Heart right ventricle (tissue), 16 donors: Measurements from ENCODE around the gene CDK5RAP2. TPM values are rescaled to one million over a fixed set of nuclear protein-coding genes. Genes with fewer than 3 reads are reported as not detected.
"Not testable (repeated sequence)": the region's sequence is repeated elsewhere in the genome, so short reads cannot be mapped to it uniquely, and the experiment has no call there.

Experiments used
- ATAC-seq, 8 donors: fragments of 200-7000 bp; cut with Tn5 transposase; one replicate each; pipeline ENCODE4 v1.9.1; 2020; ENCODE audit warnings: mild to moderate bottlenecking in 8 of 8, moderate library complexity in 8 of 8, moderate number of reproducible peaks in 1 of 8
- DNase-seq, 2 donors: peaks; one replicate each; pipeline ENCODE4 v3.0.0-alpha.2; 2020
- H3K27ac ChIP-seq, 10 donors: fragments of 200-600 bp; sonication (generic) in 2 of 10; one replicate each; pipeline versions ENCODE4 v1.5.0 to v1.8.0; 2020 to 2022; ENCODE audit warnings: mild to moderate bottlenecking in 3 of 10
- H3K27me3 ChIP-seq, 7 donors: fragments of 200-600 bp; one replicate each; pipeline ENCODE4 v1.8.0; 2021 to 2022; ENCODE audit warnings: mild to moderate bottlenecking in 2 of 7
- H3K36me3 ChIP-seq, 9 donors: fragments of 200-600 bp; sonication (generic) in 1 of 9; one replicate each; pipeline versions ENCODE4 v1.5.0 to v1.8.0; 2020 to 2022; ENCODE audit warnings: mild to moderate bottlenecking in 2 of 9
- H3K4me1 ChIP-seq, 9 donors: fragments of 200-600 bp; sonication (generic) in 1 of 9; one replicate each; pipeline versions ENCODE4 v1.5.0 to v1.8.0; 2020 to 2022; ENCODE audit warnings: mild to moderate bottlenecking in 4 of 9
- H3K4me3 ChIP-seq, 10 donors: fragments of 200-600 bp; sonication (generic) in 2 of 10; one replicate each; pipeline versions ENCODE4 v1.5.0 to v1.8.0; 2020 to 2022; ENCODE audit warnings: mild to moderate bottlenecking in 7 of 10, moderate library complexity in 2 of 10
- H3K9me3 ChIP-seq, 11 donors: fragments of 200-600 bp in 10 of 11; sonication (generic) in 2 of 11; one replicate each; pipeline versions ENCODE4 v1.5.0 to v1.8.0; 2013 to 2022; ENCODE audit warnings: mild to moderate bottlenecking in 2 of 11, control low read depth in 1 of 11, moderate library complexity in 1 of 11
- WGBS, 2 donors: extraction: QIAGEN DNeasy Blood & Tissue Kit; methylation state at CpG; one replicate each; pipeline ENCODE4 v1.1.7; 2013; ENCODE audit warnings: inconsistent platforms in 1 of 2; 5-methylcytosine and 5-hydroxymethylcytosine counted together
- intact Hi-C, 10 donors: fragments of 100-400 bp; cut with DNase I; formaldehyde crosslinking; loops; one replicate each; pipeline versions ENCODE4 v1.11.1 to v1.14.2; 2022
- long read RNA-seq, 3 donors: library from polyadenylated mRNA; unstranded; transcript quantifications; one replicate each; pipeline ENCODE4 v2.0.0, GENCODE V29; 2020 to 2021
- polyA plus RNA-seq, 2 donors: library from polyadenylated mRNA; stranded (reverse); fragments of 200-250 nt; gene quantifications; one replicate each; pipeline ENCODE4 v1.2.3, GENCODE V29; 2013
- total RNA-seq, 10 donors: library from RNA; stranded (reverse); fragmentation: NEBNext Ultra II Directional in 3 of 10; extraction: Animal tissue kit (Norgen Biotek cat#: 25700) in 3 of 10; gene quantifications; one replicate each; pipeline versions ENCODE4 v1.2.1 to v1.2.4, GENCODE V29; 2021 to 2023
- TF ChIP-seq, protein P1 (sequence below), 9 donors: fragments of 200-600 bp; sonication (generic) in 2 of 9; IDR thresholded peaks; one replicate each; pipeline versions ENCODE4 v1.5.0 to v1.8.0; 2021 to 2022; ENCODE audit warnings: antibody characterized with exemption in 9 of 9, mild to moderate bottlenecking in 5 of 9, moderate library complexity in 1 of 9
- donor health status: Arrhythmogenic right ventricular cardiomyopathy.
- donor health status: ischemic (EF 13 %, LVEDD 7.1; RV severe dilation, severe dysfunction).
- donor health status: healthy with polysubstance abuse.
- donor health status: DM: no; HTN: yes; CAD: no.
- donor health status: DM: no; HTN: no; CAD: no.
- donor health status: ischemic (EF 25% LVEDD 6.9; RV normal size, moderate dysfunction).
- donor health status: ischemic (EF 25% LVEDD 5.7; RV mildly dilated, moderate dysfunction).
- donor health status: healthy.
- donor health status: DM: yes; HTN: yes; CAD: no.
- donor health status: Ischemic cardiomyopathy.
- donor health status: ischemic (EF 35%, LVEDD 5.7; RV mildly dilated, moderate dysfunction).
- donor health status: nonischemic (EF 11% LVEDD 7.7; RV severe dilation, severe dysfunction).
- donor health status: DM: yes; HTN: yes; CAD: no.
- donor health status: PGD.
- donor health status: ischemic (EF 29% LVEDD 5.4; RV normal size, mild dysfunction).
- donor health status: nonischemic (EF 23%, LVEDD 6.1; RV moderate dilation, normal function).

Gene CDK5RAP2
- total RNA-seq (10 to 100 TPM; 37.9 to 80.1 (median 54.5) TPM), polyA plus RNA-seq (10 to 100 TPM; 21.6 to 53.0 TPM)
- long read RNA-seq, donor 1, full-length matches to known transcripts = 5 of 46 reads
- long read RNA-seq, donor 1, partial matches to known transcripts = 28 of 46 reads
- long read RNA-seq, donor 1, other reads (novel, unspliced or antisense) = 13 of 46 reads
- long read RNA-seq, donor 2, full-length matches to known transcripts = 4 of 129 reads
- long read RNA-seq, donor 2, partial matches to known transcripts = 98 of 129 reads
- long read RNA-seq, donor 2, other reads (novel, unspliced or antisense) = 27 of 129 reads
- long read RNA-seq, donor 3, full-length matches to known transcripts = 2 of 75 reads
- long read RNA-seq, donor 3, partial matches to known transcripts = 44 of 75 reads
- long read RNA-seq, donor 3, other reads (novel, unspliced or antisense) = 29 of 75 reads

DNA sequence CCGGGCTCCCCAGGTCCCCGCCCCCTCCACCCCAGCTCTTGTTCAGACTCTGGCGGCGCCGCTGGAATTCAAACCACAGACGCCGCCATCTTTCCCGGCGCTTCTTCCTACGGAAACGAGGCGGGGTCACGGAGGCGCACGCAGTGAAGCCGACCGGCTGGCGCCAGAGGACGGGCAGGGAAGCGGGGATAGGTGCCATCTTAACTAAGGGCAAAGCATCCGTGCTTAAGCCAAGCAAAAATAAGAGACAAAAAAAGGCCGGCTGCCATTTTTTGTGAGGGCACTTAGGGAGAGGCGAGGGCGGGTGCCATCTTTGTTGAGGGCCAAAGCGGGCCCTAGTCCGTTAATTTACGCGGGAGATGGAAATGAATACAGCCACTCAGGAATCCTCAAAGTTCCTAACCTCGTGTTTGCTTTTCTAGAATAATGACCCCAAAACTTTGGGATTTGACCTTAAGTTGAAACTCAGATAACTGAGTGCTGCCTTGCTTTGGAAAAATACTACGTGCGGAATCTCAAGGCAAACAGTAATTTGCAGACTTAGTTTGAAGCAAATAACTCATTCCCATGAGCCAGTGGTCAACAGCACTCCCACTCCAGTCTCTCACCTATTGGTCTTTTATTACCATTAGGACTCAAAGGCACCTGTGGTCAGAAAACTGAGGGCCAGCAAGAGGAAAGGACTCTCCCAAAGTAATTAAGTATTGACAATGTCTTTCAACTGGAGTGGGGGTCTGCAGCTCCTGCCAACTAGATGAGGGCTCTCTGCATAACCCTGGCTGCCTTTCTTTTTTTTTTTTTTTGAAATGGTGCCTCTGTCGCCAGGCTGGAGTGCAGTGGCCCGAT lies at the start of gene CDK5RAP2:
CDK5RAP2 (minus strand) TSS at position 117 of the 846 bp plus-strand sequence. CDS start 189 bp downstream, outside the sequence.
- Histone ChIP-seq H3K9me3 (no peaks in the 10 kb centered on the region), H3K4me3 (peak within 1 kb of the TSS; percentile 80 to 100 (median 96)), H3K27ac (peak within 1 kb of the TSS in 9 of 10 donors; percentile 66 to 89 (median 75)), H3K27me3 (no peaks in the 10 kb centered on the region), H3K36me3 (peaks cover 0 to 13% (median 0%) of the 10 kb centered on the region in 9 donors), H3K4me1 (peaks cover 0 to 35% (median 16%) of the 10 kb centered on the region in 9 donors)
- 11% methylated on average over 33 of the region's 33 CpGs for WGBS, 2 donors
- intact Hi-C loops = no loop called here
- TF ChIP-seq, protein P1, sequence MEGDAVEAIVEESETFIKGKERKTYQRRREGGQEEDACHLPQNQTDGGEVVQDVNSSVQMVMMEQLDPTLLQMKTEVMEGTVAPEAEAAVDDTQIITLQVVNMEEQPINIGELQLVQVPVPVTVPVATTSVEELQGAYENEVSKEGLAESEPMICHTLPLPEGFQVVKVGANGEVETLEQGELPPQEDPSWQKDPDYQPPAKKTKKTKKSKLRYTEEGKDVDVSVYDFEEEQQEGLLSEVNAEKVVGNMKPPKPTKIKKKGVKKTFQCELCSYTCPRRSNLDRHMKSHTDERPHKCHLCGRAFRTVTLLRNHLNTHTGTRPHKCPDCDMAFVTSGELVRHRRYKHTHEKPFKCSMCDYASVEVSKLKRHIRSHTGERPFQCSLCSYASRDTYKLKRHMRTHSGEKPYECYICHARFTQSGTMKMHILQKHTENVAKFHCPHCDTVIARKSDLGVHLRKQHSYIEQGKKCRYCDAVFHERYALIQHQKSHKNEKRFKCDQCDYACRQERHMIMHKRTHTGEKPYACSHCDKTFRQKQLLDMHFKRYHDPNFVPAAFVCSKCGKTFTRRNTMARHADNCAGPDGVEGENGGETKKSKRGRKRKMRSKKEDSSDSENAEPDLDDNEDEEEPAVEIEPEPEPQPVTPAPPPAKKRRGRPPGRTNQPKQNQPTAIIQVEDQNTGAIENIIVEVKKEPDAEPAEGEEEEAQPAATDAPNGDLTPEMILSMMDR (IDR thresholded peaks at IDR 0.05) = no peak
- DNase-seq (peak; percentile 93 to 96), ATAC-seq (peak; percentile 96 to 99 (median 99))

DNA sequence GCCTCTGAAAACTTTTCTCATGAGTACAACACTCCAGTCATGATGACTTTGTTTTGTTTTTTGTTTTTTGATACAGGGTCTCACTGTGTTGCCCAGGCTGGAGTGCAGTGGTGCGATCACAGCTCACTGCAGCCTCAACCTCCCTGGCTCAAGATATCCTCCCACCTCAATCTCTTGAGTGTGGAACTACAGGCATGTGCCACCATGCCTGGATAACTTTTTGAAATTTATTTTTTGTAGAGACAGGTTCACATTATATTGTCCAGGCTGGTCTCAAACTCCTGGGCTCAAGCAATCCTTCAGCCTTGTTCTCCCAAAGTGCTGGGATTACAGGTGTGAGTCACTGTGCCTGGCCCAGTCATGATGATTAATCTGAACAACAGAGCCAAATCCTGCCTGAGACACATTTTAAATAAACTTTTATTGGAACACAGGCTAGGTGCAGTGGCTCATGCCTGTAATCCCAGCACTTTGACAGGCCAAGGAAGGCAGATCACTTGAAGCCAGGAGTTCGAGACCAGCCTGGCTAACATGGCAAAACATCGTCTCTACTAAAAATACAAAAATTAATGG lies 49.0 kb upstream of the CDK5RAP2 start:
- H3K36me3 ChIP-seq, DNase-seq, H3K27me3 ChIP-seq, H3K4me3 ChIP-seq, H3K27ac ChIP-seq, H3K9me3 ChIP-seq: not testable (repeated sequence)
- intact Hi-C loops = loop anchor here in 2 of 10 donors (5.0 to 10.0 kb wide), 3 partner anchors 83 to 103 kb away; partner anchors contain the start of gene MEGF9 (in 2 of the 2)
- H3K4me1 ChIP-seq = peaks cover 0 to 26% (median 0%) of the 10 kb centered on the region in 9 donors
- ATAC-seq = peak in 1 of 8 donors; percentile 27
- whole genome bisulfite sequencing, 2 donors = 97 to 99% methylated on average over 3 of the region's 3 CpGs

DNA sequence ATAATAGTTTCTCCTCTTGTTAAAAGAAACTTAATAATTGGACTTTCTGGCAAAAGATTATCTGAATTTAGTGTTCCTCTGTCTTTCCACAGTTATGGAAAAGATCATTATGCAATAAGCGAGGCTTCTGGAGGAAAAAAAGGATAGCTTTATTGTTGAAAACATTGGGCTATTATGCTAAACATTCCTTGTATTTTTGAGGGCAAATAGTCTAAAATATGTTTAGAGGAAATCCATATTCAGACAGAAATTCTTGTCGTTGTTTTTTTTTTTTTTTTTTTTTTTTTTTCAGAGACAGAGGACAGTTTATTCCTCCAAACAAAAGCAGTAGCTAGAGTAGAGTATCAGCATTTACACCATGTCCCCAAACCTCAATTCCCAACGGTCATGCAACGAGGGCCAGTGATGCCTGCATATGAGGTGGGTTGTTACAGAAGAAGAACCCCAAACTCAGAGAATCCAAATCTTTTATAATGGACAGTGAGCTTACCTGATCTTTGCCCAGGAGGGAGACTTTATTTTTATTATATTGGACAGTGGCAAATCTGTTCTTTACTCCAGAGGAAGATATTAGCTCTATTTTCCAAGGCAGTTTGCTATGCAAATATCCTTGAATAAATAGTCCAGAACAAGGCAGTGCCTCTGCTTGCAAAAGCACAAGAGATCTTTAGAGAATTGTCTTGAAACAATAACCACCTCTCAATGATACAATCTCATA lies 48.4 kb upstream of the CDK5RAP2 start:
- 80 to 83% methylated on average over 4 of the region's 4 CpGs for WGBS, 2 donors
- peaks cover 0 to 26% (median 0%) of the 10 kb centered on the region in 9 donors for H3K4me1 ChIP-seq
- no peaks in the 10 kb centered on the region for H3K9me3 ChIP-seq
- DNase-seq = no peak
- ATAC-seq = no peak
- H3K27me3 ChIP-seq = no peaks in the 10 kb centered on the region
- TF ChIP-seq, protein P1 (IDR thresholded peaks at IDR 0.05) = no peak
- H3K4me3 ChIP-seq = no peak overlapping the region
- no peaks in the 10 kb centered on the region for H3K36me3 ChIP-seq
- intact Hi-C loops = loop anchor here in 2 of 10 donors (5.0 to 10.0 kb wide), 3 partner anchors 84 to 104 kb away; partner anchors contain the start of gene MEGF9 (in 2 of the 2)
- H3K27ac ChIP-seq = no peak overlapping the region

DNA sequence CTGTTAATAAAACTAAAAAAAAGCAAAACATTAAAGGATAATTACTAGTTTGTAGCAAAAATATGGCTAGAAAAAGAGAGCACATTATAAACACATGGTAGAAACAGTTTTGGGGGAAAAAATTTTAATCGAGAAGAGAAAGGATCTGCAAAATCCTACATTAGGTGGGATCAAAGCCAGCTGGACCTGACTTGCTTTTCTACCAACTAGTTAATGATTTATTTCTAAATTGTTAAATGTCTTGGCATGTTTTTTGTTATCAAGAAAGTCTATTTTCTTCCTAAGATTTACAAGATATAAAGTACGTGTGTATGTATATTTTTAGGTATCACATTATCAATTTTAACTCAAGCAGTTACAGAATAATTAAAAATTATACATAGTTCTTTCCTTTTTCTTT lies 47.1 kb upstream of the CDK5RAP2 start:
- Histone ChIP-seq H3K36me3 (peaks cover 0 to 7% (median 0%) of the 10 kb centered on the region in 9 donors), H3K27me3 (no peaks in the 10 kb centered on the region), H3K9me3 (no peaks in the 10 kb centered on the region), H3K27ac (no peak overlapping the region), H3K4me3 (no peak overlapping the region), H3K4me1 (peaks cover 0 to 26% (median 0%) of the 10 kb centered on the region in 9 donors)
- no peak for DNase-seq
- no peak for ATAC-seq
- intact Hi-C loops = loop anchor here in 2 of 10 donors (5.0 to 10.0 kb wide), 3 partner anchors 85 to 105 kb away; partner anchors contain the start of gene MEGF9 (in 2 of the 2)
- WGBS, 2 donors = 70 to 71% methylated on average over 2 of the region's 2 CpGs
- TF ChIP-seq, protein P1 (IDR thresholded peaks at IDR 0.05) = no peak
